NCI-H526 (cell line): ENCODE data around the gene DRG1.
"Not testable (repeated sequence)": the region's sequence is repeated elsewhere in the genome, so short reads cannot be mapped to it uniquely, and the experiment has no call there.

Source experiments
- DNase-seq, 2 experiments: peaks; one replicate each; lab custom pipeline; 2025; lab: John Stamatoyannopoulos, UW

The DRG1 gene

DNA sequence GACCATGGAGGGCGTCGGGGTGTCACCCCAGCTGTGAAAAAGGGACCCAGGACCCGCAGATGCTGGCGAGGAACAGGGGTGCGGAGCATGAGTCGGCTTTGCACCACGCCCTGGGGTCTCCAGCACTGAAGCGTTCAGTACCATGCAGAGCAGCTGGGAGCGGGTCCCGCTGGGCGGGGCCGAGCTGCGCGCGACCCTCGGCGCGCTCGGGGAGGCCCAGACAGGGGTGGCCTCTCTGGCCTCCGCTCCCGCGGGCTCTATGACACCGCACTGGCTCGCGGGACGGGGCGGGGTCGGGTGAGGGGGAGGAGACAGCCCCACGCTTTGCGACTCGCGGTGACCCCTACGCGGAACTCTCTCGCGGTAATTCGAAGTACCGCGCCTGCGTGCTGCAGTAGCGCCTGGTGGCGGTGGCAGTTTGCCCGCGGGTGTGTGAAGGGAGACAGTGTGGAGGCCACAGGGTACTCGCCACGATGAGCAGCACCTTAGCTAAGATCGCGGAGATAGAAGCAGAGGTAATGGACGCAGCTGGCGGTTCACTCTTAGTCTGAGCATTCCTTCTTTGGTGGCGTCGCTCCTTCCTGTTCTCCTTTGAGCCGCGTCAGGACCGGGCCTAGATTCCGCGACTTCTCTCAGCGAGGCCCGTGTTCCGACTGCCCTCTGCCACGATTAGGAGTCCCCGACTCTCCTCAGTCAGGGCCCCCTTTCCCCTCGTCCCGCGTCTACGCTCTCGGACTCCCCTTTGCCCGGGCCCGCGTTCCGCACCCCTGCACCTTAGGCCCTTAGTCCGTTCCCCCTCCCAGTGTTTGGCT, at the start of gene DRG1:
DRG1 (plus strand) TSS at position 394 of the 812 bp plus-strand sequence; CDS start at position 474, 80 bp downstream.
- peak; percentile 91 to 98 for DNase-seq

GRCh38 chr22:31349960-31350359, 49.4 kb upstream of the DRG1 start:
- DNase-seq, result no peak

- DNase-seq, result no peak
Observed at GRCh38 chr22:31350410-31350863, 49.0 kb upstream of the DRG1 start.

- no peak for DNase-seq
Observed at GRCh38 chr22:31354515-31354914, 44.9 kb upstream of the DRG1 start.

GRCh38 chr22:31360029-31360428, 39.4 kb upstream of the DRG1 start:
- no peak for DNase-seq

GRCh38 chr22:31361743-31362142, 37.7 kb upstream of the DRG1 start:
- no peak for DNase-seq

DNA sequence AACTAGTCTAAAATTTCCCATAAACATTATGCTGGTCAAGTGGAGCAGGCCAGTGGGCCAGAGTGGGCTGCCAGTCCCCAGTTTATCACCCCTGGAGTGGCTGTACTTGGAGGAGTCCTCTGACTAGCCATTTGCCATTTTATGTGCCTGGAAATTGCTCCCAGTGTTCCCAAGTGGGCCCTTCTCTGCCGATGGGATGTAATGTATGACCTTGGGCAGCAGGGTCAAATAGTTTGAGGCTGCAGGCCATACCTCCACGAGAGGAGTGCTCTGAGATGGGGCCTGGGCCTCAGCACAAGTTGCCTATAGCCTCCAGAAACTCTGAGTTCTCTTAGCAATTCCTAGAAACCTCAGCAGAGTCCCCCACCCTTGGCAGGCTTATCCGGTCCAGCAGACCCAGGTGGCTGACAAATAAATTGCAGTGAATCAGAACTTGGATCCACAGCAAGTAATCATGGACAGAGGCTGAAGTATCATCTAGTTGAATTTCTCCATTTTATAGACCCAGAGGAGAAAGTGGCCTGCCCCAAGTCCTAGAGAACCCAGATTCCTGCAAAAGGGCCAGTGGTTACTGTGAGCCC, 35.4 kb upstream of the DRG1 start:
- no peak for DNase-seq

- DNase-seq, result peak in 1 of 2 experiments; percentile 40
Observed at GRCh38 chr22:31367426-31367825, 32.0 kb upstream of the DRG1 start.

- DNase-seq, result no peak
Observed at GRCh38 chr22:31377612-31378011, 21.8 kb upstream of the DRG1 start.

DNA sequence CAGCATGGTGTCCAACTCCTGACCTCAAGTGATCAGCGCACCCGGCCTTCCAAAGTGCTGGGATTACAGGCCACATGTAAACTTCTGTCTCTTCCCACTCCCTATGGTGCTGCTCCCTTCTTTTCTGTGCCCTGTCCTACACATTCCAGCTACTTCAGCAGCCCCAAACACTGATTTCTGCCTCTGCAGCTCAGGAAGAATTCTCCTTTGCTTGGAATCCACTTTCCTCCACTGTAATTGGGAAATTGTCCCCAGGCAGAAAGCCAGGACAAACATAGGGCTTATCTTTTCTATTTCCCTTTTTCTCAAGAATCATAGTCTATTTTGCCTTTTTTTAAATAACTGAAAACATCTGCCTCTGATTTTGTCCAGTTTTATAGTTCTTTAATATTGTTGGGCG, 21.3 kb upstream of the DRG1 start:
- DNase-seq, result no peak

GRCh38 chr22:31378651-31379050, 20.8 kb upstream of the DRG1 start:
- DNase-seq, result not testable (repeated sequence)

DNA sequence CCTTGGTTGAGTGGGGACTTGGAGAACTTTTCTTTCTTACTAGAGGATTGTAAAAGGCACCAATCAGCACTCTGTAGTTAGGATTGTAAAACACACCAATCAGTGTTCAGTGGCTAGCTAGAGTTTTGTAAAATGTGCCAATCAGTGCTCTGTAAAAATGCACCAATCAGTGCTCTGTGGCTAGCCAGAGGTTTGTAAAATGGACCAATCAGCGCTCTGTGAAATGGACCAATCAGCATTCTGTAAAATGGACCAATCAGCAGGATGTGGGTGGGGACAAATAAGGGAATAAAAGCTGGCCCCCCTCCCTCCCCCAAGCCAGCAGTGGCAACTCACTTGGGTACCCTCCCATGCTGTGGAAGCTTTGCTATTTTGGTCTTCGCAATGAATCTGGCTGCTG, 5.5 kb upstream of the DRG1 start:
- DNase-seq, result no peak

GRCh38 chr22:31394326-31394725, 5.1 kb upstream of the DRG1 start:
- DNase-seq, result no peak

DNA sequence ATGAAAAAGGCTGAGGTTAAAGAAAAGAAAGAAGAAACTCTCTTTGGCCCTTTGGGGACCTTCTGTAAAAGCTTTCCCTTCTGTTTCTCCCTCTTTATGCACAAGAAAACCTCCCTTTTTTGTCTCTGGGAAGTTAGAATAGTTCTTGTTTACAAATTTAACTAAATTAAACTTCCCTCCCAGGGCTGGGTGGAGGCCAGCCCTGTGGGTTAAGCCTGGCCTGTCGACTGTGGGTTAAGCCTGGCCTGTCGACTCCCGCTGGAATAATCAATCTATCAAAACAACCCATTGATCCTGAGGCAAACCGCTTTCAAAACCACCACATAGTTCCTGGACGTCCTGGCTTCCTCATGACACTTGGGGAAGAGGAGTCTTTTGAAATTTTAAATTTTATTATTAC, 1.2 kb upstream of the DRG1 start:
- no peak for DNase-seq

DNA sequence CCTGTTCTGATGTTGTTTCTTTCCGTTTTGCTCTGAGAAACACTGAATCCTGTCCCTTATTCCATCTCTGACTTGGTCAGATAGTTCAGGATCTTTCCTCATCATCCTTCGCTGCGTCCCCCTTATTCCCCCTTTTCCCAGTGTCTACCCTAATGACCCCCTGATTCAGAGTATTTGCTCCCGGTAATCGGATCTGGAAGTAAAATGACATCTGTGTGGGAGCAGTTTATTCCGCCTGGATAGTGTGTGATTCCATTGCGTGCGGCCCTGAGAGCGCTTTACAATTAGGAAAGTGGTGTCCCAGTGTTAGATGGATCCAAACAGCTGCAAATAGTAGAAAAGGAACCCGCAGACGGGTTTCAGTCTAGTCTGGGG, 606 bp downstream of the DRG1 start:
- DNase-seq, result peak in 1 of 2 experiments; percentile 26

DNA sequence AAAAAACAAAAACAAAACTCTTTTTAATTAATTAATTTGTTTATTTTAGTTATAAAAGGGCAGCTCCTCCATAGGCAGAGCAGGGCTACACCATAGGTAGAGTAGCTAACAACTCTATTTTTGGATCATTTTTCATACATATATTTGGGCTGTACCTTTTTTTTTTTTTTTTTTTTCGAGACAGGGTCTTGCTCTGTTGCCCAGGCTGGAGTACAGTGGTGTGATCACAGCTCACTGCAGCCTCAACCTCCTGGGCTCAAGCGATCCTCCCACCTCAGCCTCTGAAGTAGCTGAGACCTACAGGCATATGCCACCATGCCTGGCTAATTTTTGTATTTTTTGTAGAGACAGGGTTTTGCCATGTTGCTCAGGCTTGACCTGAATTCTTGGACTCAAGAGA, 2.9 kb downstream of the DRG1 start:
- DNase-seq, result not testable (repeated sequence)

DNA sequence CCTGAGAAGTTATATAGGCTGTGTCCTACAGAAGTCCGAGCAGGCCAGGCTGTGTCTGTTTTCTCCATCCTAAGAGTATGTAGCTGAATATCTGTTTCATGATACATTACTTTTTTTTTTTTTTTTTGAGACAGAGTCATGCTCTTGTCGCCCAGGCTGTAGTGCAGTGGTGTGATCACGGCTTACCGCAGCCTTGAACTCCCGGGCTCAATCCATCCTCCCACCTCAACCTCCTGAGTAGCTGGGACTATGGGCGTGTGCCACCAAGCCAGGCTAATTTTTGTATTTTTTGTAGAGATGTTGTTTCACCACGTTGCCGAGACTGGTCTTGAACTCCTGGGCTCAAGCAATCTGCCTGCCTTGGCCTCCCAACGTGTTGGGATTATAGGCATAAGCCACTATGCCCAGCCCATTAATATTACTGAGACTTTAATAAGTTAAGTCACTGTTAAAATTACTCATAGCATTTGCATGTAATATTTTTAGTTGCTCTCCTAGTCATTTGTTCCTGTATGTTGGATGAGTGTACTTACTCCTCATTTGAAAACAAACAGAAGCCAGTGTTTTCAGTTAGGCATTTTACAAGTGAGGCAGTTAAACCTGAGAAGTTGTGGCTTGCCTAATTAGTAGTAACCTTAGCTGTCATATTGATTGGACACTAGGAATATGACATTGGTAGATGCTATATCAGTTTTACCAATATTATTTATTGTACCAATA, 26.1 kb downstream of the DRG1 start:
- no peak for DNase-seq

- DNase-seq, result no peak
Observed at GRCh38 chr22:31431950-31432349, 32.5 kb downstream of the DRG1 start.

GRCh38 chr22:31436132-31436531, 36.7 kb downstream of the DRG1 start:
- DNase-seq, result no peak

DNA sequence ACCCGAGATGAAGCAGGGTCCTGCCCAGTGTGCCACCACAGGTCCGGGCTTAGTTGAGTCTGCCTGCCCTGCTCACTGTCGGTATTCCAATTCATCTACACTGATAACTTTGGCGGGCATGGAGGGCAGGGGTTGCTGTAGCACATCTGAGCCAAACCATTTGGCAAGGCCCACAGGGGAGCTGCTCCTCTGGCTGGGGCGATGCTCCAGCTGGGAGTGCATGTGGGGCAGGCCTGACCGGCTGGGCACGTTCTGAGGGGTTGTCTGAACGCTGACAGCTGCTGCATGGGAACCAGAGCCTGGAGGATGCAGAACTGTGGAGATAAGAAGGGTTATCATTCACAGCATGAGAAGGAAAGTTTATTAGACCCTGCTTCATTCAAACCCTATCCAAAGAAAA, 40.4 kb downstream of the DRG1 start:
- DNase-seq, result no peak

DNA sequence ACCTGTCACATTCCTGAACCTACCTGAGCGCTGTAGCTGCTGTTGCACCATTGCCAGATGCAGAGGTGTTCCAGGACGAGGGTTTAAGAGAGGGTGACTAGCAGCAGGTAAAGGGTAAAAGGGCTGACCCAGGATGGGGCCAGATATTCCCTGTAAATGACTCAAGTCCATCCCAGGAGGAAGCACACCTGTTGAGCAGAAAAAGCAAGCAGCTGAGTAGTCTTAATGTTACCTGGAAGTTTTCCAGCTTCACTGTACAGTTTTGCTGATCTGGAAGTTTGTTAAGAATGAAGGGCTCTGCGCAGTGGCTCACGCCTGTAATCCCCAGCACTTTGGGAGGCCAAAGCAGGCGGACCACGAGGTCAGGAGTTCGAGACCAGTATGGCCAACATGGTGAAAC, 41.3 kb downstream of the DRG1 start:
- no peak for DNase-seq

GRCh38 chr22:31441652-31442051, 42.2 kb downstream of the DRG1 start:
- no peak for DNase-seq
